Measurements from ENCODE around the gene GSK3B.

Gene GSK3B

DNA sequence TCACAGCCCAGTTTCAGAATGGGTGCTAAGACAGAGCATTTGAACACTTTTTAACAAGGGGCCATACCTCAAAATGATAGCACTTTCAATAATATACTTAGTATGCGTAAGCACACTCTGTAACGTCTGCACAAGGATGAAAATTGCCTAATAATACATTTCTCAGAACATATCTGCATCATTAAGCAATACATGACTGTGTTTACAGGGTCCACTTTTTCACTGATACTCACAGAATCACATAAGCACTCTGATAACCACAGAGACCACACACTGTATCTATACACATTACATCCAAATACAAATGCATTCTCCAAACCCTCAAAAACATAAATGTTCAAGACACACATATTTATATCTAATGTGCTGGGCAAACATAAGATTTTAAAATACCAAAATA lies 232.6 kb downstream of the GSK3B start:
- no peak for DNase-seq (ENCODE audit: low read depth)
- H3K4me3 ChIP-seq (ENCODE audit: low read depth, low read length): no peak overlapping the region
- TF ChIP-seq, protein P1, sequence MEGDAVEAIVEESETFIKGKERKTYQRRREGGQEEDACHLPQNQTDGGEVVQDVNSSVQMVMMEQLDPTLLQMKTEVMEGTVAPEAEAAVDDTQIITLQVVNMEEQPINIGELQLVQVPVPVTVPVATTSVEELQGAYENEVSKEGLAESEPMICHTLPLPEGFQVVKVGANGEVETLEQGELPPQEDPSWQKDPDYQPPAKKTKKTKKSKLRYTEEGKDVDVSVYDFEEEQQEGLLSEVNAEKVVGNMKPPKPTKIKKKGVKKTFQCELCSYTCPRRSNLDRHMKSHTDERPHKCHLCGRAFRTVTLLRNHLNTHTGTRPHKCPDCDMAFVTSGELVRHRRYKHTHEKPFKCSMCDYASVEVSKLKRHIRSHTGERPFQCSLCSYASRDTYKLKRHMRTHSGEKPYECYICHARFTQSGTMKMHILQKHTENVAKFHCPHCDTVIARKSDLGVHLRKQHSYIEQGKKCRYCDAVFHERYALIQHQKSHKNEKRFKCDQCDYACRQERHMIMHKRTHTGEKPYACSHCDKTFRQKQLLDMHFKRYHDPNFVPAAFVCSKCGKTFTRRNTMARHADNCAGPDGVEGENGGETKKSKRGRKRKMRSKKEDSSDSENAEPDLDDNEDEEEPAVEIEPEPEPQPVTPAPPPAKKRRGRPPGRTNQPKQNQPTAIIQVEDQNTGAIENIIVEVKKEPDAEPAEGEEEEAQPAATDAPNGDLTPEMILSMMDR (IDR thresholded peaks at IDR 0.05; ENCODE audit: insufficient read depth, low read depth, low read length, missing control alignments): no peak

DNA sequence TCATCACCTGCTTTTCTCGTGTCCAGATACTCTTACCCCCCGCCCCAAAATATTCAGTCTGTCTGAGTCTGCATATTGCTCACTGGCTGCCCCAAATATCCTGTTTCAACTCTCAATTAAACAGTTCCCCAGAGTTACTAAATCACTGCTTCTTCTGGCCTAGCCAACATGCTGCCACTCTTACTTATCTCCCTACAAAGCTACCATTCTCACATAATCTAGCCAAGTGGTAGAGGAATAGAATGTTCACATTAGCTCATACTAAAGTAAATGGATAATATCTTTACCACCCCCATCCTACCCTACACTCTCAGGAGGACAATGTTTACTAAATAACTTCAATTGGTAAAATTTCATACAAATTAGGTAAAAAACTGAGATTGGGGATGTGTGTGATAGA lies 234.5 kb downstream of the GSK3B start:
- TF ChIP-seq, protein P1 (IDR thresholded peaks at IDR 0.05; ENCODE audit: insufficient read depth, low read depth, low read length, missing control alignments): no peak
- no peak for DNase-seq (ENCODE audit: low read depth)
- H3K4me3 ChIP-seq (ENCODE audit: low read depth, low read length): no peak overlapping the region

DNA sequence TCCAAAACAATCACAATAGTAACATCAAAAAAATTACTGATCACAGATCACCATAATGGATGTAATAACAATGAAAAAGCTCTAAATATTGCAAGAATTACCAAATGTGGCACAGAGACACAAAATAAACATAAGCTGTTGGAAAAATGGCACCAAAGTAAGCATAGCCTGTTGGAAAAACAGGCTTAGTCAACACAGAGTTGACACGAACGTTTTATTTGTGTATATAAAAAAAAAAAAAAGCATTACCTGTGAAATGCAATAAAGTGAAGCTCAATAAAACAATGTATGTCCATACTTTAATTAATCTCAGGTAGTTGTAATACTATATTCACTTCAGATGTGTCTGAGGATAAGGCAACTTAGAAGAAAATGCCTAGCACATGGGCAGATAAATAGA lies 235.3 kb downstream of the GSK3B start:
- H3K4me3 ChIP-seq (ENCODE audit: low read depth, low read length): no peak overlapping the region
- DNase-seq (ENCODE audit: low read depth): no peak
- TF ChIP-seq, protein P1 (IDR thresholded peaks at IDR 0.05; ENCODE audit: insufficient read depth, low read depth, low read length, missing control alignments): no peak

DNA sequence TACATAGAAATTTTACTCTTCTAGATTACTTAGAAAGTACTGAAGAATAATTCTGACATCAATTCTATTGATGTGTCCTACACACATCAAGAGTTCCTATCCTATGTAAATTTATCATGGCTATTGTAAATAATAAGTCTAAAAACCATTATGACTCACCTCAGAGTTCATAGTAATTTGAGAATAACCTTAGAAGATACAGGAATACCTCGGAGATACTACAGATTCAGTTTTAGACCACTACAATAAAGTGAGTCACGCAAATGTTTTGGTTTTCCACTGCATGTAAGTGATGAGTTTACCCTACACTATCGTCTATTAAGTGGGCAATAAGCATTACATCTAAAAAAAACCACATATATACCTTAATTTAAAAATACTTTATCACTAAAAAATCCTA lies 237.6 kb downstream of the GSK3B start:
- DNase-seq (ENCODE audit: low read depth): no peak
- TF ChIP-seq, protein P1 (IDR thresholded peaks at IDR 0.05; ENCODE audit: insufficient read depth, low read depth, low read length, missing control alignments): no peak
- no peak overlapping the region for H3K4me3 ChIP-seq (ENCODE audit: low read depth, low read length)

DNA sequence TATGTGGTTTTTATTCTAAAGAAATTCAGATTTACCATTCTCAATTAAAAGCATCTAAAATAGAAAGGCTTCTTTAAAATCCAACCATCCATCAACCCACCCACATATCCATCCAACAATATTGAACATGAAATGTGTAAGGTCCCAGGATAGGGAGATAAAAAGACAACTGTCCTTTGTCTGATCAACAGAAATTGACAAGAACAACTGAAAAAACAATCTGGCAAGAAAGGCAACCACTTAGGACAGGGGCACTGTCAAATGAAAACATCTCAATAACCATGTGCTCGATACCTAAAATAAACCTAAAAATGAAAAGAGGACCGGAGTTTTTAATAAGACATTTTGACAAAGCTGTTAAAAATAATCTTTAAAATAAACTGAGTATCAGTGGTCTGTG lies 245.1 kb downstream of the GSK3B start:
- TF ChIP-seq, protein P1 (IDR thresholded peaks at IDR 0.05; ENCODE audit: insufficient read depth, low read depth, low read length, missing control alignments): no peak
- DNase-seq (ENCODE audit: low read depth): no peak
- H3K4me3 ChIP-seq (ENCODE audit: low read depth, low read length): no peak overlapping the region

DNA sequence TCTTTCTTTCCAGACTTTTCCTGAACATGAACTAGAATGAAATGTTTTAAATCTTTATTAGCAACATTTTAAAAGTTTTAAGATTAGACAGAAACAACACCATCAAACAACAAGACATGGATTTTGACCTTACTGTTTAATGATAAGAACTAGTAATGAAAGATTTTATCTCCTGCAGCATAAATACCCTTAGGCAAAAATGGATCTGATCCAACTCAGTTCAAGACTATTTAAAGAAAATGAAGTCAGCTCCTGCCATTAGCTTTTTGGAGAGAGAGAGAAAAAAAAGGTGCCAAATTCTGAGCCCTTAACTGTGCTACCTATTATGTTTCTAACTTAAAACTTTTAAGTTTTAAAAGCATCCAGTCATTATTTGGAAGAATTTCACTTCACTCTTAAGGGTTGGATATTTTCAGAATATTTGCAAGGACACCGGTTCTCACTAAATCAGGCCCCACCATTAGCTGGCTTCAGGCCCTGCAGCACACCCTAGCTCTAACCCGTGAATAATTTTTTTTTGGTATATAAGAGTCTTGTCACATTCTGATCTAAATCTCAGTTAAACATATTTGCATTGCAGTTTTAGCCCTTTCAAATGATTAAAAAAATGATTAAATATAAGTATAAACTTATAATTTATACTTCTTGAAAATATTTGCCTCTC lies 252.3 kb downstream of the GSK3B start:
- no peak overlapping the region for H3K4me3 ChIP-seq (ENCODE audit: low read depth, low read length)
- no peak for DNase-seq (ENCODE audit: low read depth)
- TF ChIP-seq, protein P1 (IDR thresholded peaks at IDR 0.05; ENCODE audit: insufficient read depth, low read depth, low read length, missing control alignments): no peak

DNA sequence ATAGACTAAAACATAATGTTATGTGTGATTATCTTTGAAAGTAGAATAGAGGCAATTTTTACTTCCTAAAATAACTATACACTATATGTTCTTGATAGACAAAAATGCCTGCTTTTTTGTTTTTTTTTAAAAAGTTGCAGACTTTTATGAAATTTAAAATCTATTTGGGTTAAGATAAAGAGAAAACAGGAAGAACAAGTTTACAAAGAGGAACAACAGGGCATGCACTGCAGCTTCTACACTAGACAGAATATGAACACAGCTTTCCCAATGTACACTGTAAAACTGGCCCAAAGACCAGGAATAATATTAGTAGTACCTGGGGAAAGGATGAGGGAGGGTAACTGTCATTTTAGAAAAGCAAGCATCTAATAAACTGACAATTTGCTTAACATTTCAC lies 258.7 kb downstream of the GSK3B start:
- no peak overlapping the region for H3K4me3 ChIP-seq (ENCODE audit: low read depth, low read length)
- DNase-seq (ENCODE audit: low read depth): no peak
- TF ChIP-seq, protein P1 (IDR thresholded peaks at IDR 0.05; ENCODE audit: insufficient read depth, low read depth, low read length, missing control alignments): no peak
